ENCODE results near the gene FHAD1.

DNA sequence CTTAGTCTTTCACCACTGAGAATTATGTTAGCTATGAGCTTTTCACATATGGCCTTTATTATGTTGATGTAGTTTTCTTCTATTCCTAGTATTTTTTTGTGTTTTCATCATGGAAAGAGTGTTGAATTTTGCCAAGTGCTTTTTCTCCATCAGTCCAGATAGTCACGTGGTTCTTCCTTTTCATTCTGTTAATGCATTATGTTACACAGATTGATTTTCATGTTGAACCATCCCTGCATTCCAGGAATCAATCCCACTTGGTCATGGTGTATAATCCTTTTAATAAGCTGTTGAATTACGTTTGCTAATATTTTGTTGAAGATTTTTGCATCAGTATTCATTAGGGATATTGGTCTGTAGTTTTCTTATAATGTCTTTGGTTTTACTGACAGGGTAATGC, 17.7 kb downstream of the FHAD1 start:
- no peak for TF ChIP-seq CTCF (IDR thresholded peaks at IDR 0.05)
- no peak for TF ChIP-seq POLR2A (IDR thresholded peaks at IDR 0.05)
